Activated T-cell treated with anti-CD3 and anti-CD28 coated beads, Interleukin-2, amount 50 U/mL, for 4 hours (primary cell): Measurements from ENCODE around the gene ANP32B. TPM values are rescaled to one million over a fixed set of nuclear protein-coding genes. Genes with fewer than 3 reads are reported as not detected.
"Not testable (repeated sequence)": the region's sequence is repeated elsewhere in the genome, so short reads cannot be mapped to it uniquely, and the experiment has no call there.

Source experiments
- ATAC-seq, 2 donors: fragments of 200-7000 bp; cut with Tn5 transposase; one replicate each; pipeline ENCODE4 v1.10.0; 2021
- DNase-seq: peaks from one replicate; pipeline ENCODE4 v3.0.0-alpha.2; 2020
- H3K27me3 Mint-ChIP-seq: one replicate; pipeline ENCODE4 v1.8.0; 2021; ENCODE audit warnings: low read depth, mixed read lengths
- H3K36me3 Mint-ChIP-seq: one replicate; pipeline ENCODE4 v1.8.0; 2022; ENCODE audit warnings: mixed read lengths; ENCODE audit not compliant: insufficient read depth
- H3K4me1 Mint-ChIP-seq: one replicate; pipeline ENCODE4 v1.8.0; 2021; ENCODE audit warnings: low read depth, mixed read lengths
- H3K4me3 Mint-ChIP-seq: one replicate; pipeline ENCODE4 v1.8.0; 2021; ENCODE audit warnings: mild to moderate bottlenecking, moderate library complexity, mixed read lengths
- H3K9me3 Mint-ChIP-seq: one replicate; pipeline ENCODE4 v1.8.0; 2021; ENCODE audit warnings: mixed read lengths
- total RNA-seq, 3 donors: library from RNA; stranded (reverse); gene quantifications; one replicate each; pipeline ENCODE4 v1.2.1, GENCODE V29; 2021

ANP32B gene
- total RNA-seq, 3 donors from 2014 or later, result 307 to 343 (median 326) TPM

DNA sequence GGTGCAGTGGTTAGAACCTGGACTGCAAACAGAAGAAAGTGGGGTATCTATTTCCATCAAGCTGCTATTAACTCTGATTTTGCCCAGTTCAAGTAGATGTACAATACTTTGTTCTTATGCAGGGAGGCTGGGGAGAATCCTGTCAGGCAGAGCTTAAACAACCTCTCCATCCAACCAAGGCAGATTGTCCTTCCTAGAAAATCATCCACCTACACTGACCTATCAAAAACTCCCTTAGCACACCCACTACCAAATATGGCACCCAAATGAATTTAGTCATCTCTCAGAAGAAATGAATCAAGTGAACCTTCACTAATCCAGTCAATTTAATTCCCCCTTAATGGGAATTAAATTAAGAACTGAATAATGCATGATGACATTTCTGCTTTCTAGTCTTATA is 26.8 kb upstream of the ANP32B start:
- Mint-ChIP-seq H3K4me1 (no peaks in the 10 kb centered on the region), H3K9me3 (no peaks in the 10 kb centered on the region), H3K4me3 (no peak overlapping the region), H3K27me3 (no peaks in the 10 kb centered on the region), H3K36me3 (no peaks in the 10 kb centered on the region)
- no peak for DNase-seq
- ATAC-seq, result no peak

DNA sequence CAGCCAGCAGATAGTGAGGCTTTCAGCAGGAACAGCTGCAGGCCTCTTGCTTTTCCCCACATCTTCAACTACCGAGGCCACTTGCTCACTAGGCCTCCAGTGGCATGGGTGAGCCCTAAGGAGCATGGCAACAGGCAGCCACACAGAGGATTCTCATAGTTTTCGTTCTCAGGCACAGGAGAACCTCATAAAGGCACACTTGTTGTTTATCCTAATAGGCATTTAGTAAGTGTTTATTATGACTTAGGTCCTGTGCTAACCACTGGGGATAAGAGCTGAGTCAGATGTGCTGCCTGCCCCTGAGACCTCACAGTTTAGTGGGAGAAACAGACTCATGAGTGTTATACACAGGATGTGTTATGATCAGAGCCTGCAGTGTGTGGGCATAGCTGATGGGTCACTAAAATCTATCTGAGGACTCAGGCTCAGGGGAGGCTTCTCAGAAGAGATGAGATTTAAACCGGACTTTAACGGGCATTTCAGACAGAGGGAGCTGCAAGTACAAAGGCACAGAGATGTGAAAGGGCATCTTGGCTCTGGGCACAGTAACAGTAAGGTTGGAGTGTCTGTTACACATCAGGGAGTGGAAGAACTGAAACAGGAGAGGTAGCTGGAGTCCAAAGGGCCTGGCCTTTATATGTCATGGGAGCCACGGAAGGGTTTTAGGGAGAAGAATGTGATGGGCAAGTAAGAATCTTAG is 24.2 kb upstream of the ANP32B start:
- DNase-seq (no peak), ATAC-seq (peak; percentile 42 to 60)
- Mint-ChIP-seq H3K9me3 (no peaks in the 10 kb centered on the region), H3K27me3 (no peaks in the 10 kb centered on the region), H3K36me3 (no peaks in the 10 kb centered on the region), H3K4me3 (no peak overlapping the region), H3K4me1 (no peaks in the 10 kb centered on the region)

DNA sequence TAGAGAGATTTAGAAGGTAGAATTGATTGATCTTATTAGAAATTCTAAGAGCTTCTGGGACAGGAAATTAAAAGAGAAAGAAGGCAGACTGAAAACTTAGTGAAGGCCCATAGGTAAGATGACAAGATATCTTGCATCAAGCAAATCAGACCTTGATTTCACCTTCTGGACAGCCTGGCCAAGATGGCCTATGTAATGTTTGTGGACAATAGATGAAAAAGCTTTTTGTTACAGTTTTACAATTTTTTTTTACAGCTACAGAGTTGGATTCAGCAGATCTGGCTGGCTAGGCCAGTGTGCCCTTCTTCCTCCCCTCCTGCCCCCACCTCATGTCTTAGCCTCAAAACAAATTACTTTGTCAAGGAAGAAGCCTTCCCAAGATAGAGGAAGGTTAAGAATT is 23.6 kb upstream of the ANP32B start:
- DNase-seq (no peak), ATAC-seq (no peak)
- Mint-ChIP-seq H3K9me3 (no peaks in the 10 kb centered on the region), H3K4me3 (no peak overlapping the region), H3K27me3 (peaks cover 2% of the 10 kb centered on the region), H3K4me1 (no peaks in the 10 kb centered on the region), H3K36me3 (no peaks in the 10 kb centered on the region)

DNA sequence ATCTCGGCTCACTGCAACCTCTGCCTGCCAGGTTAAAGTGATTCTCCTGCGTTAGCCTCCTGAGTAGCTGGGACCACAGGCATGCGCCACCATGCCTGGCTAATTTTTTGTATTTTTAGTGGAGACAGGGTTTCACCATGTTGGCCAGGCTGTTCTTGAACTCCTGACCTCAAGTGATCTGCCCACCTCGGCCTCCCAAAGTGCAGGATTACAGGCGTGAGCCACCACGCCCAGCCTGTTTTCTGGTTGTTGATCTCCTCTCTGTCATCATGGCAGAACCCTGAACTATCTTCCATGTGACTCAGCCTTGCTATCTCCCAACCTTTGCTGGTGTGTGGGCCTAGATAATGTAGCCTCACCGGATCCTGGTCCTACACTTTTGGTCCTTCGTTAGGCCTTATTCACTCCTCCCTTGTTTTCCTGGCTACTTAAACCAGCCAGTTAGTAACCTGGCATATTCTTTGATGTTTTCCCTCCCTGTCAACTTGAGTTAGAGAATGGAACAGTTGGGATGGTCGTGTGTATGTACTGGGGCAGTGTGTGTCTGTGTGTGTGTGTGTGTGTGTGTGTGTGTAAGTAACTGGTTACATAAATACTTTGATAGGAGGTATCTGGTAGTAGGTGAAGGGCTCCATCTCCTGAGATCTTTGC is 22.3 kb upstream of the ANP32B start:
- H3K4me3 Mint-ChIP-seq, ATAC-seq, H3K9me3 Mint-ChIP-seq, H3K27me3 Mint-ChIP-seq, DNase-seq, H3K36me3 Mint-ChIP-seq, H3K4me1 Mint-ChIP-seq: not testable (repeated sequence)

DNA sequence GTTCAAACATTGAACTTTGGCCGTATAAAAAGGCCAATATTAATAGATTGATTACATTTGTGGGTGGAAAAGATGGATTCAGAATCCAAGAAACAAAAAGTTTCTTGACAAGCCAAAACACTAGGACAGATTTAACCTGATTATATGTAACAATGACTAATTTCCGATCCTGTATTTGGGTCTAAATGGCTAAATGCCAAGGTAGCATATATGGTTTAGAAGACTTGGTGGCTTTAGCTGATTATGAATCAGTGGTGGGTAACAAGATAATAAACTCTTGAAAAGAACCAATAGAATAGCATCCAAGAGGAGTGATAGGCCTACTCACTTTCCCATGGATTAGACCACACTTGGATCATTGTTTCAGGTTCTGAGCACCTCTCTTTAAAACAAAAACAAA is 21.8 kb upstream of the ANP32B start:
- ATAC-seq, result no peak
- Mint-ChIP-seq H3K9me3 (no peaks in the 10 kb centered on the region), H3K27me3 (peaks cover 4% of the 10 kb centered on the region), H3K4me1 (no peaks in the 10 kb centered on the region), H3K4me3 (no peak overlapping the region), H3K36me3 (no peaks in the 10 kb centered on the region)
- DNase-seq, result no peak

DNA sequence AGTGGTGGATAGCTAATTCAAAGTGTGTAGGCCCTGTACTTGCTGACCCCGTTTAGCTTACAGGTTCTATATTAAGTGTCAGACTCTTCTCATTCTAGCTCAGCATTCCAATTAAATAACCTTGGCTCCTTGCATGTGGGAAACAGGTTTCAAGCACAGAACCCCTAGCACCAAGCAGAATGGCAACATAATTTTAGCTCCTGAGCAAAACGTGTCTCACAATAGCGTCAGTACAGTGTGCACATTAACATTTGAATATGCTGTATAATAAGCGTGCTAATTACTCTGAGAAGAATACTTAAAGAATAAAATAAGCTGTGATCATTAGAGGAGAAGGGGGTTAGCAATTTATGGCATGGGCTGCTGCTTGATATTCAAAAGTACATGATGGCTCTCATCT is 21.0 kb upstream of the ANP32B start:
- Mint-ChIP-seq H3K4me1 (no peaks in the 10 kb centered on the region), H3K27me3 (peaks cover 5% of the 10 kb centered on the region), H3K4me3 (no peak overlapping the region), H3K9me3 (no peaks in the 10 kb centered on the region), H3K36me3 (no peaks in the 10 kb centered on the region)
- DNase-seq, result no peak
- no peak for ATAC-seq

DNA sequence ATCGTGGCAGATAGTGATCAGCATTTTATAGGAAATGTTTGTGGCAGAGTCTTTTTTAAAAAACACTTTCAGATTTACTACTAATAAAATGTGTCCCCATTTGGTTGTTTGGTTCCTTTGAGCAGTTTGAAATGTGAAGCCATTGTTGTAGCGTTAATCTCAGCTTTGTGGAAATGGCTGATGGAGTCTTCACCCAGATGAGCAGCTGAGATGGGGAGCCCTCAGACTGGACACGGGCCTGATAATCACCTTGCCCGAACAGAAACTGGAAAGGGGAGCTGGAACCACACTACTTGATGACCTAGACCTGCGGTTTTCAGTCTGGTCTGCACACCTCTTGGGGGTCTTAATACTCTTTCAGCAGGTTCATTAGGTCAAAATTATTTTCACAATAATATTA is 20.6 kb upstream of the ANP32B start:
- DNase-seq, result no peak
- H3K4me1 Mint-ChIP-seq, result no peaks in the 10 kb centered on the region
- H3K4me3 Mint-ChIP-seq, result no peak overlapping the region
- no peaks in the 10 kb centered on the region for H3K36me3 Mint-ChIP-seq
- peaks cover 5% of the 10 kb centered on the region for H3K27me3 Mint-ChIP-seq
- ATAC-seq, result no peak
- H3K9me3 Mint-ChIP-seq, result no peaks in the 10 kb centered on the region

DNA sequence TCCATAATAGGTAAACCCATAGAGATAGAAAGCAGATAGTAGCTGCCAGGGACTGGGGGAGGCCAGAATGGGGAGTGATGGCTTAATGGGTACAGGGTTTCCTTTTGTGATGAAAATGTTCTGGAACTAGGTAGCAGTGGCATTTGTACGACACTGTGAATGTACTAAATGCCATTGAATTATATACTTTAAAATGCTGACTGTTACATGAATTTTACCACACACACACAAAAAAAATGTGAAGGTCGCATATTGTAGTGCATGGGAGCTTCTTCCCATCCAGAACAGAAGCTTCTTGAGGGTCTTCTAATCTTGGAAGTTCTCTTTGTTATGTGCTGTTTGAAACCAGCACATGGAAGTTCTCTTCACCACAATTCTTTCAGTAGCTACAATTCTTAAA is 19.9 kb upstream of the ANP32B start:
- H3K27me3 Mint-ChIP-seq, result peaks cover 7% of the 10 kb centered on the region
- H3K4me1 Mint-ChIP-seq, result no peaks in the 10 kb centered on the region
- DNase-seq (no peak), ATAC-seq (no peak)
- no peak overlapping the region for H3K4me3 Mint-ChIP-seq
- H3K9me3 Mint-ChIP-seq, result no peaks in the 10 kb centered on the region
- H3K36me3 Mint-ChIP-seq, result no peaks in the 10 kb centered on the region

DNA sequence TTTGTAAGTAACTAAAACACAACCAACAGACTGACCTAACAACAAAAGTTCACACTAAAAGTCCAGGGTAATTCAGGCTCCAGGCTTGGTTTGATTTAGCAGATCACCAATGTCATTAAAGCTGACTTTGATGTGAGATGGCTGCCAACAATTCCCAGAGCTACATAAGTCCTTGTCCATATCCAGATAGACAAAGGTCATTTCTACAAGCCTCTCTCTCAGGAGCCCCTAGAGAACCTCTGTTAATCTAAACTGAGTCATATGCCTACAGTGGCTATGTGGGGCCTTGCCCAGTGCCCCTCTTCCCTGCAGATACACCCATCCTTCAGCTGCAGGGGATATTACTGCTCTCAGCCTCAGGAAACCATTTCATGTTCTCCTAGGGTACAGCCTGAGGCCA is 18.2 kb upstream of the ANP32B start:
- Mint-ChIP-seq H3K9me3 (no peaks in the 10 kb centered on the region), H3K4me1 (no peaks in the 10 kb centered on the region), H3K36me3 (no peaks in the 10 kb centered on the region), H3K27me3 (peaks cover 9% of the 10 kb centered on the region), H3K4me3 (no peak overlapping the region)
- no peak for ATAC-seq
- DNase-seq, result no peak

DNA sequence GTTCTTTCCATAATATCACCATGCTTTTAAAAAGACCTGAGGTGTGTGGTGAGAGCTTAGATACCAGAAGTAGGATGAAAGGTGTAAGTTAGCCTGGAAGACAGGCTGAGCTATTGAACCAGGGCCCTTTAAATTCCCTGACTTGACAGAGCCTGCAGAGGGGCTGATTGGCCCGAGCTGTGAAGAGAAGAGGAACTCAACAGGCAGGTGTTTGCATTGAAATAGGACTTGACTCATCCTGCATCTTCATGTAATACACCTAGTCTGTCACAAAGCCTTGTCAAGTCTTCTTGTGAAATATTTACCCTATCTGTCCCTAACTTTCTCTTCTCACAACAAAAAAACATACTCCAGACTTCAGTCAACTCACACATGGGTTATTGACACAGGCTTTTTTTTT is 16.6 kb upstream of the ANP32B start:
- Mint-ChIP-seq H3K27me3 (peaks cover 9% of the 10 kb centered on the region), H3K36me3 (no peaks in the 10 kb centered on the region), H3K9me3 (no peaks in the 10 kb centered on the region), H3K4me1 (no peaks in the 10 kb centered on the region), H3K4me3 (no peak overlapping the region)
- DNase-seq, result no peak
- no peak for ATAC-seq

DNA sequence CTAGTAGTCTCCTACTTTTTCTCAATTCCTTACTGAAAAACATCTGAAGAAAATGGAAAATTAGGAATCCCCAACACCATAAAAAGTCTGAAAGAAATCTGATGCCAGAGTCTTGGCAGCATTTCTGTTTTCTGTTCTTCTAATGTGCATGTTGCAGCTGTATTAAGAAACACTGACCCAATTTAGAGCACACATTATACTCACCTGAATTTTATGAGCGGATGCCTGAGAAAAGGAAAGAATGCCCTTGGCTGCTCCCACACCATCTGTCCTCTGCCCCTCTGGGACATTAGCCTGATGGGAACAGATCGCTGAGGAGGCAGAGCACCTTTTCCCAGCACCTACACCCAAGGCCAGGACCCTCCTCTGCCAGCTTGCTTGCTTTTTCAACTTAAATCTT is 14.1 kb upstream of the ANP32B start:
- no peaks in the 10 kb centered on the region for H3K9me3 Mint-ChIP-seq
- H3K36me3 Mint-ChIP-seq, result no peaks in the 10 kb centered on the region
- H3K27me3 Mint-ChIP-seq, result peaks cover 9% of the 10 kb centered on the region
- H3K4me3 Mint-ChIP-seq, result no peak overlapping the region
- H3K4me1 Mint-ChIP-seq, result no peaks in the 10 kb centered on the region
- ATAC-seq (no peak), DNase-seq (no peak)

DNA sequence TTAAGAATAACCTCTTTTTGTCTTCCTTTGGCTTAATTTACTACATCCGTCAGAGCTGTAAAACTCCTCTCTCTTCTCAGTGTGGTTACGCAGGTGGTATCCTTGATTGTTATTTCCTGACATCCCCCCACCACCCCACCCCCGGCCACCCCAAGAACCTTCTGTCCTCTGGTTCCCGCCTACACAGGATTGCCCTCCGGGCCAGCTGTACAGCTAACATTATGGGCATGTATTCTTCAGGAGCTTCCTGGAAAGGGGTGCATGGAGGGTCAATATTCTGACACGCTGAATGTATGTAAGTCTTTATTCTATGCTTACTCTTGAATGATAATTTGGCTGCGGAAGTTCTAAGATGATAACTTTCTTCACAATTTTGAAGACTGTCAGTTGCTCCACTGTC is 13.0 kb upstream of the ANP32B start:
- DNase-seq (no peak), ATAC-seq (no peak)
- H3K4me3 Mint-ChIP-seq, result no peak overlapping the region

DNA sequence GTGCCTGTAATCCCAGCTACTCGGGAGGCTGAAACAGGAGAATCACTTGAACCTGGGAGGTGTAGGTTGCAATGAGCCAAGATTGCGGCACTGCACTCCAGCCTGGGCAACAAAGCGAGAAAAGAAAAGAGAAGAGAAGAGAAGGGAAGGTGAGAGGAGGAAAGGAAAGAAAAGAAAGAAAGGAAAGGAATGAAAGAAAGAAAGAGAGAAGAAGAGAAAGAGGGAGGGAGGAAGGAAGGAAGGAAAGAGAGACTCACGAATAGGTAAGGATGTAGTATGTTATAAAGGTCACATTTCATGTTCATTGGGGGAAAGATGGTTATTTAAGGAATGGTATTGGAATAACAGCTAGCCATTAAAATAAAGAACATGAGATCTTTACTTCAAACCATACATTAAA is 10.4 kb upstream of the ANP32B start:
- DNase-seq (no peak), ATAC-seq (no peak)
- H3K9me3 Mint-ChIP-seq, result peaks cover 4% of the 10 kb centered on the region
- H3K27me3 Mint-ChIP-seq, result peaks cover 2% of the 10 kb centered on the region
- H3K36me3 Mint-ChIP-seq, result peaks cover 1% of the 10 kb centered on the region
- H3K4me3 Mint-ChIP-seq, result no peak overlapping the region
- no peaks in the 10 kb centered on the region for H3K4me1 Mint-ChIP-seq

More for the DNA sequence above, 13.0 kb upstream of the ANP32B start:
- H3K9me3 Mint-ChIP-seq, result peaks cover 2% of the 10 kb centered on the region
- no peaks in the 10 kb centered on the region for H3K4me1 Mint-ChIP-seq
- peaks cover 7% of the 10 kb centered on the region for H3K27me3 Mint-ChIP-seq
- H3K36me3 Mint-ChIP-seq, result peaks cover under 1% of the 10 kb centered on the region

DNA sequence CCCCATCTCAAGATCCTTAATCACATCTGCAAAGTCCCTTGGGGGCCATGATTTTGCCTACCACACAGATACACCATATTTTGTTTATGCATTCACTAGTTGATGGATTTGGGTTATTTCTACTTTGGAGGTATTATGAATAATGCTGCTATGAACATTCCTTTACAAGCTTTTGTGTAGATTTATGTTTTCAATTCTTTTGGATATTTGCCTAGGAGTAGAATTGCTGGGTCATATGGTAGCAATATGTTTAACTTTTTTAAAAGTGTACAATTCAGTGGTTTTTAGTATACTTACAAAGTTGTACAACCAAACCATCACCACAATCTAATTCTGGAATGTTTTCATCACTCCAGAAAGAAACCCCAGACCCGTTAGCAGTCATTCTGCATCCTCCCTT is 7.8 kb upstream of the ANP32B start:
- Mint-ChIP-seq H3K4me3 (no peak overlapping the region), H3K4me1 (peaks cover 8% of the 10 kb centered on the region), H3K9me3 (peaks cover 4% of the 10 kb centered on the region), H3K36me3 (peaks cover 1% of the 10 kb centered on the region), H3K27me3 (no peaks in the 10 kb centered on the region)
- ATAC-seq (no peak), DNase-seq (no peak)

DNA sequence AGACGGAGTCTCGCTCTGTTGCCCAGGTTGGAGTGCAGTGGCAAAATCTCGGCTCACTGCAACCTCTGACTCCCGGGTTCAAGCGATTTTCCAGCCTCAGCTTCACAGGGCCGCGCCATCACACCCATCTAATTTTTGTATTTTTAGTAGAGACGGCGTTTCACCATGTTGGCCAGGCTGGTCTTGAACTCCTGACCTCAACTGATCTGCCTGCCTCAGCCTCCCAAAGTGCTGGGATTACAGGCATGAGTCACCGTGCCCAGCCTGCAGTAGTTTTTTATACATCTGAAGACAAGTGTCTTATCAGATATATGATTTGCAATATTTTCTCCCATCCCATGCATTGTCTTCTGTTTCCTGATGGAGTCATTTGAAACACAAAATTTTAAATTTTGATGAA is 6.5 kb upstream of the ANP32B start:
- H3K4me3 Mint-ChIP-seq, result not testable (repeated sequence)

More for the DNA sequence above, 6.5 kb upstream of the ANP32B start:
- H3K27me3 Mint-ChIP-seq, ATAC-seq, H3K36me3 Mint-ChIP-seq, H3K9me3 Mint-ChIP-seq, DNase-seq: not testable (repeated sequence)
- peaks cover 17% of the 10 kb centered on the region for H3K4me1 Mint-ChIP-seq
